HG03135 (cell line): ENCODE results near the gene DTX3L.
A peak's percentile ranks its signal among the peaks of the same experiment; 100 is the strongest.
"Not testable (repeated sequence)": the region's sequence is repeated elsewhere in the genome, so short reads cannot be mapped to it uniquely, and the experiment has no call there.

Source experiments
- ATAC-seq: cut with Tn5 transposase; IDR thresholded peaks from one replicate; pipeline ENCODE4 v1.9.1; 2021; ENCODE audit warnings: mild to moderate bottlenecking, moderate library complexity; ENCODE audit not compliant: unreplicated experiment

The DTX3L gene

GRCh38 chr3:122560680-122561079 is 3.5 kb upstream of the DTX3L start:
- no peak for ATAC-seq

GRCh38 chr3:122562923-122563716 is 1.0 kb upstream of the DTX3L start:
- no peak for ATAC-seq

- ATAC-seq: peak; percentile 21
Measured at GRCh38 chr3:122563717-122564025, 467 bp upstream of the DTX3L start.

GRCh38 chr3:122568131-122568530 is 4.0 kb downstream of the DTX3L start:
- not testable (repeated sequence) for ATAC-seq

GRCh38 chr3:122568755-122569154 is 4.6 kb downstream of the DTX3L start:
- ATAC-seq: no peak

GRCh38 chr3:122572940-122573412 is 8.8 kb downstream of the DTX3L start:
- ATAC-seq: no peak

GRCh38 chr3:122576174-122576940 is 12.2 kb downstream of the DTX3L start:
- peak; percentile 80 for ATAC-seq

GRCh38 chr3:122577409-122578031 is 13.4 kb downstream of the DTX3L start, which contains the start of gene PARP15:
Gene PARP15 (plus strand): TSS chr3:122577650. CDS start chr3:122577668, 18 bp downstream.
- no peak for ATAC-seq

GRCh38 chr3:122578069-122578740 is 14.1 kb downstream of the DTX3L start:
- no peak for ATAC-seq

- ATAC-seq: no peak
Measured at GRCh38 chr3:122580470-122580869, 16.3 kb downstream of the DTX3L start.

- no peak for ATAC-seq
Measured at GRCh38 chr3:122581622-122582021, 17.5 kb downstream of the DTX3L start.

GRCh38 chr3:122582390-122582789 is 18.3 kb downstream of the DTX3L start:
- no peak for ATAC-seq

GRCh38 chr3:122586098-122586497 is 22.0 kb downstream of the DTX3L start:
- ATAC-seq: no peak

GRCh38 chr3:122586773-122587485 is 22.8 kb downstream of the DTX3L start:
- ATAC-seq: no peak

GRCh38 chr3:122587572-122587971 is 23.4 kb downstream of the DTX3L start:
- no peak for ATAC-seq

GRCh38 chr3:122589297-122589696 is 25.2 kb downstream of the DTX3L start:
- no peak for ATAC-seq

GRCh38 chr3:122590610-122591009 is 26.5 kb downstream of the DTX3L start:
- ATAC-seq: no peak

GRCh38 chr3:122594025-122594424 is 29.9 kb downstream of the DTX3L start:
- ATAC-seq: no peak

GRCh38 chr3:122598151-122598550 is 34.0 kb downstream of the DTX3L start:
- no peak for ATAC-seq

- ATAC-seq: no peak
Measured at GRCh38 chr3:122598556-122598955, 34.4 kb downstream of the DTX3L start.
